VCaP (cell line): ENCODE data around the gene GPC1.
A peak's percentile ranks its signal among the peaks of the same experiment; 100 is the strongest.

Experiments
- H3K27ac ChIP-seq: fragments of 450-650 bp; 2 replicates; pipeline ENCODE4 v1.5.1; 2017
- TF ChIP-seq, protein P1 (sequence below): fragments of 450-650 bp; conservative IDR thresholded peaks from 2 replicates; pipeline ENCODE4 v1.5.1; 2017; ENCODE audit warnings: mild to moderate bottlenecking, moderate library complexity

The GPC1 gene

DNA sequence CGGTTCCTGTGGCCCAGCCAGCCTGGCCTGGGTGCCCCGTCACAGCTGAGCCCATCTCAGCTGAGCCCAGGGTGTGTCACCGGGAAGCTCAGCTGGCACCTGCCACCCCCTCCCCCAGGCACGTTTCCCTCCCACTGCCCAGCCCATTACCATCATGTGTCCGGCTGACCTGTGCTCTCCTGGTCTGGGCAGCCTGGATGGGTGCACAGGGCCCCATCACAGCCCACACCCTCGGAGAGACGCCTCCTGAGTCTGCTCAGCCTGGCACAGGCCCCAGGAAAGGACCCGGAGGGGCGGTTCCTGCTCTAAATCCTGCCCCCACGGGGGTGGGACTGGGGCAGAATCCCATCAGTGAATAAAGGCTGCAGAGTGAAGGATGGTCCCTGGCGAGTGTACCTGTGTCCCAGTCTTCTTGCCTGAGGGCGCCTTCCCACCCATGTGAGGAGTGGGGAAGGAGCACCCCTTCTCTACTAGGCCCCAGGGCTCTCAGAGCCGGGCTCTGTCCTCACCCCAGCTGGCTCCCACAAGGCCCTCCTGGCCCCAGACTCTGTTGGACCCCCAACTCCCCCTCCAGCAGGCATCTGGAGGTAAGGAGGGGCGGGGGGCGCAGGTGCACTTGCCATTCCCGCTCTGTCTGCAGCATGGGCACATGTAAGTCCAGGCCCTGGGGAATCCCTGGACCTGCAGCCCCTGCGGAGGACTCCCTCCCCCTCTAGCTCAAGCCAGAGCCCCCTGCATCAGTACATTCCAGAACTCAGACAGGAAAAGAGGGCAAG, 21.2 kb downstream of the GPC1 start:
- TF ChIP-seq, protein P1, sequence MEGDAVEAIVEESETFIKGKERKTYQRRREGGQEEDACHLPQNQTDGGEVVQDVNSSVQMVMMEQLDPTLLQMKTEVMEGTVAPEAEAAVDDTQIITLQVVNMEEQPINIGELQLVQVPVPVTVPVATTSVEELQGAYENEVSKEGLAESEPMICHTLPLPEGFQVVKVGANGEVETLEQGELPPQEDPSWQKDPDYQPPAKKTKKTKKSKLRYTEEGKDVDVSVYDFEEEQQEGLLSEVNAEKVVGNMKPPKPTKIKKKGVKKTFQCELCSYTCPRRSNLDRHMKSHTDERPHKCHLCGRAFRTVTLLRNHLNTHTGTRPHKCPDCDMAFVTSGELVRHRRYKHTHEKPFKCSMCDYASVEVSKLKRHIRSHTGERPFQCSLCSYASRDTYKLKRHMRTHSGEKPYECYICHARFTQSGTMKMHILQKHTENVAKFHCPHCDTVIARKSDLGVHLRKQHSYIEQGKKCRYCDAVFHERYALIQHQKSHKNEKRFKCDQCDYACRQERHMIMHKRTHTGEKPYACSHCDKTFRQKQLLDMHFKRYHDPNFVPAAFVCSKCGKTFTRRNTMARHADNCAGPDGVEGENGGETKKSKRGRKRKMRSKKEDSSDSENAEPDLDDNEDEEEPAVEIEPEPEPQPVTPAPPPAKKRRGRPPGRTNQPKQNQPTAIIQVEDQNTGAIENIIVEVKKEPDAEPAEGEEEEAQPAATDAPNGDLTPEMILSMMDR = no peak
- peak overlapping the region; percentile 78 for H3K27ac ChIP-seq

DNA sequence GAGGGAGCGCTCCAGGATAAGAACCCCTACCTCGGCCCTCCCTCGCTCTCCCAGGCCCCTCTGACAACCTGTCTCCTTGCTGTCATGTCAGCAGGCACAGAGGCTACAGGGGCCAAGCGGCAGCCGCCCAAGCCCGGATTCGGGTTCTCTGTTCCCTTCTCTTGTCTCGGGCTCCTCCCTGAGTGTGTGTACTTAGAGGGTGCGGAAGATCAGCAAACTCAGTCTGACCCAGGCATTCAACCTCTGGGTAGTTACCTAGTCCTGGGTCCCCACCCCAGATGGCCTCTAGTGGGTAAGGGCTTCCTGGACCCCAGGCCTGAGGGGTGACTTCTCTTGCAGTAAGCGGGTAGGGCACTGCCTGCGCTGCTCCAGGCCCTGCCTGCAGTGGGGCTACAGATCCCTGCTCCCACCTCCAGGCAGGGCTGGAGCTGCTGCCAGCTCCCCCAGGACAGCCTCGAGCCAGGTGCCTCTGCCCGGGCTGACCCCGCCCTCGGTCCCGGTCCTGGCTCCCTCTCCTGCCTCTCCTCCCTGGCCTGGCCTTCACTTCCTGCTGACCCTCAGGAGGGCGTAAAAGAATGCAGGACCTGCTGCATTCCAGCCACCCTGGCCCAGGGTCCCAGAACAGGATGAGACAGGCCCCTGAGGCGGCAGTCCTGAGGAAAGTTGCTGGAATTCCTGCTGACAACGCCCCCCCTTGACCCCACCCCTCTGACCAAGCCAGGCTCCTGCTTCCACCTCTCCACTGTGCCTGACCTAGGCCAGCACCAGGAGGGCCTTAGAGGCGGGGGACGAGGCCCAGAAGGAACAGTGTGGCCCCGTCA, 22.0 kb downstream of the GPC1 start:
- no peak overlapping the region for H3K27ac ChIP-seq
- TF ChIP-seq, protein P1 = no peak

DNA sequence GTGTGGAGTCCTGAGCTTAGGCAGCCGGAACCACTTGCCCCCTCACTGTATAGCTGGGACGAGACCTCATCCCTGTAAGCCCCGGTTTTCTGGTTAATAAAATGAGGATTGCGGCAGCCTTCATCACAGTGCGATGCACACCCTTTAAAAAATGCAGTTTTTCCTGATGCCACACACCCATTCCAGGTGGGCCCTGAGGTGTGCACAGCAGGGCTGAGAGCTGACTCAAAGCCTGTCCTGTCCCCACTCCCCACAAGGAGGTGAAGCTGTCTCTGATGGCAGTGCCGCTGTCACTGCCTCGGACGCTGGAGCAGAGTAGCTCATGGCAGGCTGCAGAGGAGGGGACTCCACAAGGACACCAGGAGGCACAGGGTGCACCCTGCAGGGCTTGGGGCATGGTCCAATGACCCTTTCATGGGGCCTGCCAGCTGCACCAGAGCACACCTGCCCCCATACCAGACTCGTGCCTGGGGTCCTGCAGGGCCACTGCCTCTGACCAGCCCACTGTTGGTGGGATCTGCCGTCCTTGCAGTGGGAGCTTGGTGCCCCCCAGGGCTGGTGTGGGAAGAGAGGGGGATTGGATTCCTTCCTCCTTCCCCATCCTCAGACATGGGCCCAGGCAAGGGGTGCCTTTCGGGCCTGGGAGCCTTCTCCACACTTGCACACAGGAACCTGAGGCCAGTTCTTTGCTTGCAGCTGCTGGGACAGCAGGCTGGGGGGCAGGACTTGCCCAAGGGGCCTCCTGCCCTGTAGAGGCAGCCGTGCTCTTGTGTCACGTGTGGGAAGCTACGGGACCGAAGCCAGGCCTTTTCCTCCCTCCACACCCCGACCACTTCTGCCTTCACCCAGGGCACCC, 22.8 kb downstream of the GPC1 start:
- TF ChIP-seq, protein P1 = no peak
- H3K27ac ChIP-seq = no peak overlapping the region

DNA sequence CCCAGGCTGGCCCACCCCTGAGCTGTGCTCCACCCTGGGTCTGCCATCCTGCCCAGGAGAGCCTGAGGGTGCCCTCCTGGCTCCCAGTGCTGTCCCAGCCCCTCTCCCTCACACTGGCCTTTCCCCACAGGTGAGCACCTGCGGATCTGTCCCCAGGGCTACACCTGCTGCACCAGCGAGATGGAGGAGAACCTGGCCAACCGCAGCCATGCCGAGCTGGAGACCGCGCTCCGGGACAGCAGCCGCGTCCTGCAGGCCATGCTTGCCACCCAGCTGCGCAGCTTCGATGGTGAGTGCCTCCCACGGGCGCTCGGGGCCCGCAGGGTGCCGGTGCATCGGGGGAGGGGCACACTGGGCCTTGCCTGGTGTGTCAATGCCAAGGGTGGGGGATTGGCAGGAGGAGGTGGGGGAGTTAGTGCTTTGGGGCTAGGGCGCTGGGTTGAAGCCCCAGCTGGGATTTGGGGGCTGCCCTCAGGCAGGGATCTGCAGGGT, 23.5 kb downstream of the GPC1 start:
- TF ChIP-seq, protein P1 = no peak
- H3K27ac ChIP-seq = no peak overlapping the region

DNA sequence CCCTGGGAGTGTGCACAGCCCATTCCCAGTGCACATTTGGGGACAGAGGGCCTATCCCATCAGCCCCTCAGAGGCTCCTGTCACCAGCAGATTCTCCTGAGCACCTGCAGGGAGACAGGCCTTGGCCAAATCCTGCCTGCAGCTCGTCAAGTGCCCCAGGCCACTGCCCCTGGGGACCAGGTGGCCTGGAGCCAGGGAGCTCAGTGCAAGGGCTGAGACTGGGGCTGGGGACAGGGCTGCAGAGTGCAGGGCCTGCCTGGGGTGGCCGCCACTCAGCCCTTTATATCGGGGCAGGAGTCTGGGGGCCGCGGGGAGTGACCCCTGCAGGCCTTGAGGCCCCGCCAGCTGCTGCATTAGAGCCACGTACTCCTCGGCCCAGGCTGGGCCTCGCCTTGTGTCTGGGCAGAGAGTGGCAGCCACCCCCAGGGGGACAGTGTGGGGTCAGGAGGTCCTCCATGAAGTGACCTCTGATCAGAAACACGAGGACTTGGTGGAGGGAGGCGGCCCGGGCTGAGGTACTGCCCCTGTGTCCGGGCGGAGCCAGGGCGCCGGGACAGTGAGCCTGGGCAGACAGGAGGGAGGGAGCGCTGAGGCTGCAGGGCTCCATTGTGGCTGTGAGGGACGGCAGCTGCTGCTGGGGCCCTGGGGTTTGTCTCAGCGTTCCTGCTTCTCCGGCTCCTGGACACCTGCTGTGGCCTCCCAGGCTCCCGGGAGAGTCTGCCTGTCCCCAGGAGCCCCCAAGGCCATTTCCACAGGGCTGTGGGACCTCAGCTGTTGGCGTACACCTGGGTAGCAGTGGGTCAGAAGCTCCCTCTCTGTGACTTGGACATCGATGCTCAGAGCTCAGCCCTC, 24.2 kb downstream of the GPC1 start:
- TF ChIP-seq, protein P1 = no peak
- no peak overlapping the region for H3K27ac ChIP-seq

DNA sequence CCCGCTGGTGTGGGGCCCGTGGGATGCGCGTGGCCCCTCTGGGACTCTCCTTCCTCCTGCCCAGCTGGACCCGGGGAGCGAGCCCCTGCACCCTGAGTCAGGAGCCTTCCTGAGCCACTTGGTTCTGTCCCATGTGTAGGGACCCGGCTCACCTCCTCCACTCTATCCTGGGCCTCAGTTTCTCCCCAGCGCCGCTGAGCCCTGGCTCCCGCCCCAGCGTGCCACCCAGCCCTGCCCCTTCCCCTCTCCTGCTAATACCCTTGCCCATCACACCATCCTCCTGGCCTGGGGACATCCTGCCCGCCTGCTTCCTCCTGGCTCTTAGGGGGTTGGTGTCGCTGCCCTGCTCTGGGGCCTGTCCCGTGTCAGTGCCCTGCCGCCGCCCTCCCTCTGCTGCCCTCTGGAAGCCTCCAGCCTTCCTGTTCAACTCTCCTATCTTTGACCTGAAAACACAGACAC, 24.8 kb downstream of the GPC1 start:
- no peak overlapping the region for H3K27ac ChIP-seq
- TF ChIP-seq, protein P1 = no peak
